ENCODE data around the gene TECTA. TPM values are rescaled to one million over a fixed set of nuclear protein-coding genes. Genes with fewer than 3 reads are reported as not detected.

Gene TECTA
- total RNA-seq, result 0.26 and 0.33 TPM in 2 replicates
- 0.16 and 0.30 TPM in 2 replicates for polyA plus RNA-seq
- 0.14 and 0.22 TPM in 2 replicates for polyA plus RNA-seq (2012)
- 0.24 and 0.48 TPM in 2 replicates for polyA minus RNA-seq (ENCODE audit: low replicate concordance)

DNA sequence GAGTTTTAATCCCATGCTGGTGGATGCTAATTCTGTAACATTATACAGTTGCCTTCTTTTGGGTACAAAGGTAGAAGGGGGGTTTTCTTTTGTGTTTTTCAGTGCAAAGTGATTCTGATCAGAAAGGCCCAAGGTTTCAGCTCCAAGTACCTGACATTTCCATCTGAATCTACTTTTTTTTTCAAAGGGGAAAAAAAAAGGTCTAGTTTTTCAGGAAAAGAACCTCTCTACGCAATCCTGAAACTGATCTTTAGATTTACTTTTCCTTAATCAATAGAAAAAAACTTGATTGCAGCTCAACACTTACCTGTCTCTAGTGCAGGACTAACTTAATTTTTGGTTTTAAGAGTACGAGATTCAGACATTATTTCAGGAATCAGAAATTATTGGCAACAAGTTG, at the start of gene TECTA:
Gene TECTA (plus strand): TSS at position 301 of the 400 bp plus-strand sequence. CDS start 1,423 bp downstream, outside the sequence.
- no peak within 1 kb of the TSS for H2AFZ ChIP-seq (ENCODE audit: low read length)
- no peak for DNase-seq (ENCODE audit: low read depth in 2 of 2)
- H3K9me3 ChIP-seq (ENCODE audit: control insufficient read depth, insufficient read depth, low read depth, low read length), result no peaks in the 10 kb centered on the region
- H3K27me3 ChIP-seq (ENCODE audit: control insufficient read depth, insufficient read depth, low read length), result peaks cover 3% of the 10 kb centered on the region
- no peak within 1 kb of the TSS for H3K4me2 ChIP-seq (ENCODE audit: extremely low read depth, insufficient read depth, low read length)
- H3K36me3 ChIP-seq (ENCODE audit: control insufficient read depth, insufficient read depth, low read length), result no peaks in the 10 kb centered on the region
- no peaks in the 10 kb centered on the region for H3K4me1 ChIP-seq (ENCODE audit: control insufficient read depth, extremely low read depth, insufficient read depth, low read length)
- H4K20me1 ChIP-seq (ENCODE audit: control insufficient read depth, extremely low read depth, insufficient read depth, low read length), result no peaks in the 10 kb centered on the region
- no peak within 1 kb of the TSS for H3K9ac ChIP-seq (ENCODE audit: insufficient read depth, low read length)
- no peaks in the 10 kb centered on the region for H3K79me2 ChIP-seq (ENCODE audit: control insufficient read depth, insufficient read depth, low read length)
- no peak within 1 kb of the TSS for H3K27ac ChIP-seq (ENCODE audit: insufficient read depth, low read length)
- TF ChIP-seq CTCF (conservative IDR thresholded peaks at IDR 0.05 in 1 of 2, IDR thresholded peaks at IDR 0.05 in 1 of 2; ENCODE audit: low read depth in 1 of 2, low read length in 2 of 2), result no peak
- no peak for TF ChIP-seq EZH2 (IDR thresholded peaks at IDR 0.05; ENCODE audit: low read length, missing control alignments)
- H3K4me3 ChIP-seq (replicated peaks in 1 of 4; ENCODE audit: control extremely low read depth in 1 of 4, insufficient read depth in 1 of 4, low read depth in 3 of 4, low read length in 4 of 4), result no peak within 1 kb of the TSS

DNA sequence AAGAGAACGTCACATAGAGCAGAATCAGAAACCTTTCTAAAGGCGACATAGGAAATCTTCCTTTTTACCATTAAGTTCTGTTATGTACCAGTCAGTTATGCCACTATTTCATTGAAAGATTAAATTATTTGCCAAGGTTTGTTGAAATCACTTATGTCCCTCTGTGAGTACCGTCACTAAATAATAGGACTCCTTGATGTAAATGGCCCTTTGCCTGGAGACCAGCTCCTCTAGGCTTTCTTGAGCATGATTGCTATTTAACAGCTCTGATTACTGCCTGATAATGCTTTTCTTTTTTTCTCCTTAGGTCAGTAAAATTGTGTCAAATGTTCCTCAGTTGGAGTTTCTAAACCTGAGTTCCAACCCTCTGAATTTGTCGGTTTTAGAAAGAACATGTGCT, 47.8 kb upstream of the TECTA start:
- H3K36me3 ChIP-seq (ENCODE audit: control insufficient read depth, insufficient read depth, low read length), result no peaks in the 10 kb centered on the region
- no peak overlapping the region for H2AFZ ChIP-seq (ENCODE audit: low read length)
- no peaks in the 10 kb centered on the region for H3K9me3 ChIP-seq (ENCODE audit: control insufficient read depth, insufficient read depth, low read depth, low read length)
- no peak overlapping the region for H3K27ac ChIP-seq (ENCODE audit: insufficient read depth, low read length)
- H3K27me3 ChIP-seq (ENCODE audit: control insufficient read depth, insufficient read depth, low read length), result no peaks in the 10 kb centered on the region
- no peak overlapping the region for H3K4me3 ChIP-seq (replicated peaks in 1 of 4; ENCODE audit: control extremely low read depth in 1 of 4, insufficient read depth in 1 of 4, low read depth in 3 of 4, low read length in 4 of 4)
- H3K4me1 ChIP-seq (ENCODE audit: control insufficient read depth, extremely low read depth, insufficient read depth, low read length), result no peaks in the 10 kb centered on the region
- no peak for DNase-seq (ENCODE audit: low read depth in 2 of 2)
- no peak overlapping the region for H3K9ac ChIP-seq (ENCODE audit: insufficient read depth, low read length)
- no peaks in the 10 kb centered on the region for H3K79me2 ChIP-seq (ENCODE audit: control insufficient read depth, insufficient read depth, low read length)
- no peak overlapping the region for H3K4me2 ChIP-seq (ENCODE audit: extremely low read depth, insufficient read depth, low read length)
- no peaks in the 10 kb centered on the region for H4K20me1 ChIP-seq (ENCODE audit: control insufficient read depth, extremely low read depth, insufficient read depth, low read length)
- no peak for TF ChIP-seq CTCF (conservative IDR thresholded peaks at IDR 0.05 in 1 of 2, IDR thresholded peaks at IDR 0.05 in 1 of 2; ENCODE audit: low read depth in 1 of 2, low read length in 2 of 2)
- TF ChIP-seq EZH2 (IDR thresholded peaks at IDR 0.05; ENCODE audit: low read length, missing control alignments), result no peak

- Histone ChIP-seq H4K20me1 (ENCODE audit: control insufficient read depth, extremely low read depth, insufficient read depth, low read length) (no peaks in the 10 kb centered on the region), H3K36me3 (ENCODE audit: control insufficient read depth, insufficient read depth, low read length) (no peaks in the 10 kb centered on the region), H3K4me1 (ENCODE audit: control insufficient read depth, extremely low read depth, insufficient read depth, low read length) (no peaks in the 10 kb centered on the region), H3K27me3 (ENCODE audit: control insufficient read depth, insufficient read depth, low read length) (no peaks in the 10 kb centered on the region), H3K79me2 (ENCODE audit: control insufficient read depth, insufficient read depth, low read length) (no peaks in the 10 kb centered on the region), H3K9ac (ENCODE audit: insufficient read depth, low read length) (no peak overlapping the region), H3K4me2 (ENCODE audit: extremely low read depth, insufficient read depth, low read length) (no peak overlapping the region), H3K27ac (ENCODE audit: insufficient read depth, low read length) (no peak overlapping the region), H3K4me3 (replicated peaks in 1 of 4; ENCODE audit: control extremely low read depth in 1 of 4, insufficient read depth in 1 of 4, low read depth in 3 of 4, low read length in 4 of 4) (no peak overlapping the region), H2AFZ (ENCODE audit: low read length) (no peak overlapping the region), H3K9me3 (ENCODE audit: control insufficient read depth, insufficient read depth, low read depth, low read length) (no peaks in the 10 kb centered on the region)
- DNase-seq (ENCODE audit: low read depth in 2 of 2), result no peak
- TF ChIP-seq EZH2 (IDR thresholded peaks at IDR 0.05; ENCODE audit: low read length, missing control alignments) (no peak), CTCF (conservative IDR thresholded peaks at IDR 0.05 in 1 of 2, IDR thresholded peaks at IDR 0.05 in 1 of 2; ENCODE audit: low read depth in 1 of 2, low read length in 2 of 2) (no peak)
Observed at GRCh38 chr11:121054266-121054665, 46.8 kb upstream of the TECTA start.
